ENCODE measurements around the gene MAP4K4. TPM values are rescaled to one million over a fixed set of nuclear protein-coding genes. Genes with fewer than 3 reads are reported as not detected.
A peak's percentile ranks its signal among the peaks of the same experiment; 100 is the strongest.
"Not testable (repeated sequence)": the region's sequence is repeated elsewhere in the genome, so short reads cannot be mapped to it uniquely, and the experiment has no call there.

Gene MAP4K4
- total RNA-seq, 3 donors from 2014 or later: 26.4 to 54.6 (median 34.2) TPM

DNA sequence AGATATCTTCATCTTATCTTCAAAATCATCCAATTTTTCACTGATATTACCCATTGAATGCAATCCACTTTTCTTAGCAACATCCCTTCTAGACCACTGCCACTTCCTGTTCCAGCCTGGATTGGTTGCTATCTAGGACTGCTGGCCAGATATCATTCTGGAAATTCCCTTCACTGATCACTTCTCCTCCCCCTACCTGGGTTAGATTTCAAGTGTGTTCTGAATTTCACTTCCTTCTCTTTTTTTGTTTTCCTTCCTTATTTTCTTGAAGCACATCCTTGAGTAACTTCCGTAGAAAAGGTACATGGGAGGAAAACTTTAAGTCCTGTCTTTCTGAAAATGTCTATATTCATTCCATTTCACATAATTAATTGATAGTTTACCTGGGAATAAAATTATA, 212.3 kb downstream of the MAP4K4 start:
- no peaks in the 10 kb centered on the region for H3K4me1 ChIP-seq (ENCODE audit: low read depth)
- H3K4me3 ChIP-seq: no peak overlapping the region
- intact Hi-C loops (cut with DNase I, micrococcal nuclease): no loop called here
- no peak for ATAC-seq
- H3K36me3 ChIP-seq (ENCODE audit: low read depth): no peaks in the 10 kb centered on the region
- peaks cover 22% of the 10 kb centered on the region for H3K9me3 ChIP-seq
- no peak for TF ChIP-seq CTCF (IDR thresholded peaks at IDR 0.05)
- DNase-seq: no peak

- H3K4me3 ChIP-seq: no peak overlapping the region
- TF ChIP-seq CTCF (IDR thresholded peaks at IDR 0.05): no peak
- DNase-seq (no peak), ATAC-seq (peak; percentile 31)
- no peaks in the 10 kb centered on the region for H3K36me3 ChIP-seq (ENCODE audit: low read depth)
- no peaks in the 10 kb centered on the region for H3K4me1 ChIP-seq (ENCODE audit: low read depth)
- H3K9me3 ChIP-seq: peaks cover 14% of the 10 kb centered on the region
- intact Hi-C loops (cut with DNase I, micrococcal nuclease): no loop called here
Measured at GRCh38 chr2:101912545-101912944, 215.0 kb downstream of the MAP4K4 start.

DNA sequence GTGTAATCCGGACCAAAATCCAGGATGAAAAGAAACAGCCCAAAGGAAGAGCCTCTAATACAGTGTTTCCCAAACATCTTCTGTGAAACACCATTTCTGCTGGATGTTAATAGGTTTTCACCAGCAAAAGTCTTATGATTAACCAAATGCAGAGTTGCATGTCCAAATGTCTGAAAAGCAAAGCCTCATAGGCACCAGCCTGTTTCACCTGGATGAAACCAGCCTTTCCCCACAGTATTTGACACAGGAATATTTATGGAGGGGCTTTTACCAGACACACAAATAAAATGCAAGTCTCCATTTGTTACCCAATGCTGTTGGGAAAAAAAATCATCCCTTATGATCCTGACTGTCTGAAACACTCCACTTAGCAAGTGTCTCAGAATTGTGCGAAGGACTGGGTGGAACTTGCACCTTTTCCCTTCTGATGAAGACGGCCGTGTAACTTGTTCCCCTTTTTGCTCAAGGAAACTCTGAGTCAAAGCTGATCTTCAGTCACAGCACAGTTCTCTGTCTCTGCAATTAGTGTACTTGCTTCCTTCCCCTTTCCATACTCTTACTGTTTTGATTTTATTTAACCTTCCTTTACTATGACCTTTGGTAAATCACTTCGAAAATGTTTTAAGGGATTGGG, 223.9 kb downstream of the MAP4K4 start:
- peak; percentile 64 for ATAC-seq
- peak in 1 of 3 donors; percentile 8 for DNase-seq
- intact Hi-C loops (cut with DNase I, micrococcal nuclease): no loop called here
- Histone ChIP-seq H3K4me3 (no peak overlapping the region), H3K36me3 (ENCODE audit: low read depth) (no peaks in the 10 kb centered on the region), H3K9me3 (peaks cover 18% of the 10 kb centered on the region), H3K4me1 (ENCODE audit: low read depth) (no peaks in the 10 kb centered on the region)
- no peak for TF ChIP-seq CTCF (IDR thresholded peaks at IDR 0.05)

DNA sequence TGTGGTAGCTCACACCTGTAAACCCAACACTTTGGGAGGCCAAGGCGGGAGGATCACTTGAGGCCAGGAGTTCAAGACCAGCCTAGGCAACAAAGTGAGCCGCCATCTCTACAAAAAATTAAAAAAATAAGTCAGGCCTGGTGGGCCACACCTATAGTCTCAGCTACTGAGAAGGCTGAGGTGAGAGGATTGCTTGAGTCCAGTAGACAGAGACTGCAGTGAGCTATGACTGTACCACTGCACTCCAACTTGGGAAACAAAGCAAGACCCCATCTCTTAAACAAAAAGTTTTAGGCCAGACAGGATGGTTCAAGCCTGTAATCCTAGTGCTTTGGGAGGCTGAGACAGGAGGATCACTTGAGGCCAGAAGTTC, 224.4 kb downstream of the MAP4K4 start:
- Histone ChIP-seq H3K4me3 (no peak overlapping the region), H3K4me1 (ENCODE audit: low read depth) (no peaks in the 10 kb centered on the region), H3K36me3 (ENCODE audit: low read depth) (no peaks in the 10 kb centered on the region), H3K9me3 (peaks cover 21% of the 10 kb centered on the region)
- no peak for TF ChIP-seq CTCF (IDR thresholded peaks at IDR 0.05)
- intact Hi-C loops (cut with DNase I, micrococcal nuclease): no loop called here
- ATAC-seq: no peak
- DNase-seq: no peak

GRCh38 chr2:101924311-101924710, 226.8 kb downstream of the MAP4K4 start:
- ATAC-seq; H3K36me3 ChIP-seq (ENCODE audit: low read depth); H3K4me3 ChIP-seq; H3K4me1 ChIP-seq (ENCODE audit: low read depth); DNase-seq; intact Hi-C loops (cut with DNase I, micrococcal nuclease): not testable (repeated sequence)
- peaks cover 27% of the 10 kb centered on the region for H3K9me3 ChIP-seq

- H3K36me3 ChIP-seq (ENCODE audit: low read depth): no peaks in the 10 kb centered on the region
- DNase-seq (peak in 1 of 3 donors; percentile 10), ATAC-seq (no peak)
- no peak overlapping the region for H3K4me3 ChIP-seq
- no peaks in the 10 kb centered on the region for H3K4me1 ChIP-seq (ENCODE audit: low read depth)
- intact Hi-C loops (cut with DNase I, micrococcal nuclease): no loop called here
- TF ChIP-seq CTCF (IDR thresholded peaks at IDR 0.05): no peak
- peaks cover 18% of the 10 kb centered on the region for H3K9me3 ChIP-seq
Measured at GRCh38 chr2:101930019-101930418, 232.5 kb downstream of the MAP4K4 start.

Data from mucosa of descending colon (tissue), 3 donors.